ENCODE data around the gene HS6ST3.
"Not testable (repeated sequence)": the region's sequence is repeated elsewhere in the genome, so short reads cannot be mapped to it uniquely, and the experiment has no call there.

Gene HS6ST3

GRCh38 chr13:96091164-96092117 lies 1.5 kb downstream of the HS6ST3 start:
- DNase-seq (ENCODE audit: low read depth in 2 of 2, low spot score in 1 of 2), result no peak

DNA sequence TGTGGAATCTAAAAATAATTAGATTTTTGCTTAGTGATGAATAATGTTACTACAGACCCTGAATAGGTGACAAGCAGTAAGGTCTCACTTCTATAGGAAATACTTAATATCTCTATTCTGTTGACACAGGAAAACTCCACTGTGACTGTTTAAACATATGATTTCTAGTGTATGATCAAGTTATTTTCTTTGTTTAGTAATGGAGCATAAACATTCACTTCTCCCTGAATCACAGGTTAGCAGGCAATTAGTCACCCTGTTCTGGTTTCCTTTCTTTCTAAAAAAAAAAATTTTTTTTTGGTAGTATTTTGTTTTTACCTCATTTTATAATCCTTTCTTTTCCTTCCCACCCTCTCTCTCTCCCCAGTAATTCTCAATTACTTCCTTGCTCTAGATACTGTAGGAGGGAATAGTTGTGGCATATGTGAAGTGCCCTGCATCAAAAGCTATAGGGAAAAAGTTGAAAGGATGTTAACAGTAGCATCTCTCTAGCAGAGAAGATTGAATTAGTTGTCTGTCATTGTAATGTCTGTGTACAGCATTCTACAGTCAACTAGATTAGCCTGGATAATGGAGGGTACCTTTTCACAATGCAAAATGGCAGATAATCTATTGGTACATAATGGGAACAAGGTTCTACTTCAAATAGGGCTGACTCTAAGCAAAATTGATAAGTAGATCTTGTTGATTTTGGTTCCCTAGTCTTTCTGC lies 3.5 kb downstream of the HS6ST3 start:
- no peak for DNase-seq (ENCODE audit: low read depth in 2 of 2, low spot score in 1 of 2)

GRCh38 chr13:96100457-96101220 lies 10.7 kb downstream of the HS6ST3 start:
- no peak for DNase-seq (ENCODE audit: low read depth in 2 of 2, low spot score in 1 of 2)

DNA sequence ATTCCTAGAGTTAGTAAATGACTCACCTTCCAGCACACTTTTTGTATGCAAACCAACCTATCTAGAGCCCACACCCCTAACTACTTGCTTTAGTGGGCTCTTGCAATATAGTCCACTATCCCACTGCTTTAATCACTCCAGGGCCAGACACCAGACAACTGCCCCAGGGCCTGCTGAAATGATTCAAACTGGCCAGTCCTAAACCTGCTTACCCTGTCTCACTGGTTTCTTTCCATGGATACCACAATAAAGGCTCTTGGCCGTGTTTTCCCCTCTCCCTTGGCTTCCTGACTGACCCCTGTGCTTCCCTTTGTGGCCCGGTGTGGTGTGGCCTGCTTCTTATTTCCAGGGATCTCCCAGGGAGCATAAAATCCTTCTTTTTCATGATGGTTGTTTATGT lies 14.6 kb downstream of the HS6ST3 start:
- DNase-seq (ENCODE audit: low read depth in 2 of 2, low spot score in 1 of 2), result no peak

GRCh38 chr13:96108072-96108471 lies 18.2 kb downstream of the HS6ST3 start:
- DNase-seq (ENCODE audit: low read depth in 2 of 2, low spot score in 1 of 2), result not testable (repeated sequence)

GRCh38 chr13:96109125-96109524 lies 19.2 kb downstream of the HS6ST3 start:
- DNase-seq (ENCODE audit: low read depth in 2 of 2, low spot score in 1 of 2), result no peak

- no peak for DNase-seq (ENCODE audit: low read depth in 2 of 2, low spot score in 1 of 2)
These were observed 23.0 kb downstream of the HS6ST3 start for GRCh38 chr13:96112936-96113335.

GRCh38 chr13:96115368-96115767 lies 25.5 kb downstream of the HS6ST3 start:
- DNase-seq (ENCODE audit: low read depth in 2 of 2, low spot score in 1 of 2), result not testable (repeated sequence)

GRCh38 chr13:96119921-96120320 lies 30.0 kb downstream of the HS6ST3 start:
- no peak for DNase-seq (ENCODE audit: low read depth in 2 of 2, low spot score in 1 of 2)

- no peak for DNase-seq (ENCODE audit: low read depth in 2 of 2, low spot score in 1 of 2)
These were observed 41.0 kb downstream of the HS6ST3 start for GRCh38 chr13:96130818-96131340.

GRCh38 chr13:96141032-96141431 lies 51.1 kb downstream of the HS6ST3 start:
- DNase-seq (ENCODE audit: low read depth in 2 of 2, low spot score in 1 of 2), result no peak

DNA sequence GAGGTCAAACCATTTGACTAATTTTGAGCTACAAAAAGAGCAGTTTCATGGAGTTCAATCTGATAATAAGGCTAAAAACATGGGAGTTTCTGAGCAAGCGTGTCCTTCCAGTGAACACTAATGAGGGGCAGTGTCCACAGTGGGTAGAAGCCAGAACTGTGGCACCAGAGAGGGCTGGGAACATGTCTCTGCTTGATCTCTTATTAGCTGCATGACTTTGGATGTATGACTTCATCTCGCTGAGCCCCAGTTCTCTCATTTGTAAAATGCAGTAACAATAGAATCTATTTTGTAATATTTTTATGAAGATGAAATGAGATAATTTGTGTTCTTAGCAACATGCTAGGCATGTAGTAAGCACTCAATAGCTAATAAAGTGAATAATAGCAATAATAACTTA lies 69.8 kb downstream of the HS6ST3 start:
- DNase-seq (ENCODE audit: low read depth in 2 of 2, low spot score in 1 of 2), result no peak

GRCh38 chr13:96161141-96161540 lies 71.2 kb downstream of the HS6ST3 start:
- DNase-seq (ENCODE audit: low read depth in 2 of 2, low spot score in 1 of 2), result no peak

- DNase-seq (ENCODE audit: low read depth in 2 of 2, low spot score in 1 of 2), result no peak
These were observed 75.9 kb downstream of the HS6ST3 start for GRCh38 chr13:96165840-96166239.

- no peak for DNase-seq (ENCODE audit: low read depth in 2 of 2, low spot score in 1 of 2)
These were observed 82.2 kb downstream of the HS6ST3 start for GRCh38 chr13:96172066-96172465.

DNA sequence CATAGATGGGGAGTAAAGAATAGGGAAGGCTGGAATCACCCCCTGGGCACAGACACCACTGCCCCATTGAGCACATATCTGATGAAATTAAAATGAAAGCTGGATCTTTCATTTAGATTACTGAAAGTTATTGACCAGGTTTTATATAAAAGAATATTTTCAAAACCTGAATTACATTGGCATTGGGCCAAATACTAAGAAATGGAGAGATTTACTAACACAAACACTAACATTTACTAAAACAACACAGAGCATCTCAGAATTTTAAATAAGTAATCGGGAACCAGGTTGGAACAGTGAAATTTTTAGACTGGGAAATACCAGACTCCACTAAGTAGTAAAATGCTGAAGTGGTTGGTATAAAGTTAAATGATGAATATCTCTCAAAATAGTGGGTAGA lies 88.9 kb downstream of the HS6ST3 start:
- no peak for DNase-seq (ENCODE audit: low read depth in 2 of 2, low spot score in 1 of 2)

DNA sequence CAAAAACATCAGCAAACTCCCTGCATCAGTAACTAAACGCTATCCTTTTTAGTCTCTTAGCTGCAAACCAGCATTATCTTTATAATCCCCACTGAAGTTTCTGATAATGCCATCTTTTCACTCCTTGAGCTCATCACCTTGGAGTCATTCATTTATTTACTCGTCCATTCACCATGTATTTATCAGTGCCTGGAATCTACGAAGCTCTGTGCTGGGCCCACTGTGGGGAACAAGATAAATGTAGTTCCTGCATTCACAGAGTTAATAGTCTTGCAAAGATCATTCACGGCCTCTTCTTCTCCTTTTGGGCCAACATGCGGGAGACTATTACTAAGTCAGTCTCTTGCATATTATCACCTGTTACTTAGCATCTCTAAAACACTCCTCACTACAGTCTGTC lies 89.4 kb downstream of the HS6ST3 start:
- no peak for DNase-seq (ENCODE audit: low read depth in 2 of 2, low spot score in 1 of 2)

- DNase-seq (ENCODE audit: low read depth in 2 of 2, low spot score in 1 of 2), result no peak
These were observed 92.0 kb downstream of the HS6ST3 start for GRCh38 chr13:96181911-96182310.

- no peak for DNase-seq (ENCODE audit: low read depth in 2 of 2, low spot score in 1 of 2)
These were observed 95.9 kb downstream of the HS6ST3 start for GRCh38 chr13:96185818-96186217.

DNA sequence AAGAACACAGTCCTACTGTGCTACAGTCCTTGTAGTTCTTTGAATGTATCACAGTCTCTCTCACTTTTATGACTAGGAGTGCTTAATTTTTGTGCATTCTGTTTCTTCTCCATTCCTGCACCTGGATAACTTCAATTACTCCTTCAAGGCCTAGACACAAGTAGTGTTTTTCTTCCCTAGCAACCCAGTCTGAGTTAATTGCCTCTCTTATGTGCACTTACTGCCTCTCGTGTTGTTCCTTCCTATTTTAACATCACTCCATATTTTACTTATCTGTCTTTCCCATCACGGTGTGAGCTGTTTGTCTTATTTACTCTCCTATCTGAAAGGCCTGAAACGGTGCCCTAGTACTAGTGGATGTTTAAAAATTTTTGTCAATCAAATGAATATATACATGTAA lies 101.5 kb downstream of the HS6ST3 start:
- DNase-seq (ENCODE audit: low read depth in 2 of 2, low spot score in 1 of 2), result no peak

DNA sequence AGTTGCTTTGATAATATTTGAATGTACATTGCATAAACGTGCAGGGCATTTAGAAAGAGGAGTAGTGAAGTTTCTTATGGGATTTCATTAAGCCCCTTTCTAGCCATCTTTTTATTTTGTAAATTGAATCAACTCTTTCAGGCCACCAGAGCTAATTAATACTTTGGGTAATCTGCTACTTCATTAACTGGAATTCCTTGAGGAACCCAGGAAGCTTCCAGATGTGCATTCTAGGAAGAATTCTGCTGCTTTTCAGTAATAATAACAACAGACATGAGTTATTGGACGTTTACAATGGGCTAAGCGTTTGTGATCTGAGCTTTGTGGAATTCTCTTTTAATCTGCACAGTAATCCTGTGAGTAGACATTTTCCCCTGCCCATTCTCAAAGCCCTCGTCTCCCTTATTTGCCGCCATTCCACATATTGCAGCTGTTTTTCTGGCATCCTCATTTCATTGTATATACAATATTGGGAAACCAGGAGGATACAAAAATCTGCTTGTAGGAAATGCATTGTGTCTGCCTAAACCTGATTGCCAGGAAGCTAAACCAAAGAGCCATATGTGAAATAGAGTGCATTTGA lies 103.9 kb downstream of the HS6ST3 start:
- no peak for DNase-seq (ENCODE audit: low read depth in 2 of 2, low spot score in 1 of 2)
